SK-N-MC (cell line): Measurements from ENCODE around the gene ATXN1.

ENCODE experiments used
- EZH2 ChIP-seq: fragments of 200-600 bp; sonication (generic); IDR thresholded peaks from one replicate; pipeline ENCODE4 v1.6.1; 2017; ENCODE audit warnings: antibody characterized with exemption
- POLR2AphosphoS5 ChIP-seq: IDR thresholded peaks from 2 replicates; pipeline ENCODE4 v1.6.1; 2012; ENCODE audit warnings: mild to moderate bottlenecking, low read depth, low read length, borderline replicate concordance

- no peak for TF ChIP-seq EZH2
- TF ChIP-seq POLR2AphosphoS5: no peak
Measured at GRCh38 chr6:16595514-16596120, 165.6 kb downstream of the ATXN1 start.
